Measurements from ENCODE around the gene NBAS. TPM values are rescaled to one million over a fixed set of nuclear protein-coding genes. Genes with fewer than 3 reads are reported as not detected.
A peak's percentile ranks its signal among the peaks of the same experiment; 100 is the strongest.

The NBAS gene
- total RNA-seq, result 29.7 TPM

GRCh38 chr2:15560988-15561573, at the start of gene NBAS:
TSS of gene NBAS (minus strand) at chr2:15561334. CDS start at chr2:15561304, 30 bp downstream.
- TF ChIP-seq POLR2A (IDR thresholded peaks at IDR 0.05), result no peak
- TF ChIP-seq CTCF (IDR thresholded peaks at IDR 0.05), result no peak
- TF ChIP-seq POLR2AphosphoS5 (IDR thresholded peaks at IDR 0.05; ENCODE audit: insufficient read depth in 1 of 2, low read depth in 1 of 2), result peak; percentile 67 to 82

GRCh38 chr2:15610430-15610952, 49.4 kb upstream of the NBAS start:
- DNase-seq (ENCODE audit: extremely low spot score in 2 of 2), result no peak
- intact Hi-C loops (cut with DNase I), result no loop called here
- H3K36me3 ChIP-seq, result peaks cover 0 to 57% of the 10 kb centered on the region in 2 donors

More at GRCh38 chr2:15560988-15561573, at the start of gene NBAS:
- Histone ChIP-seq H3K27me3 (no peaks in the 10 kb centered on the region), H3K36me3 (no peaks in the 10 kb centered on the region), H3K27ac (peak within 1 kb of the TSS; percentile 48), H3K4me3 (peak within 1 kb of the TSS; percentile 59 to 97), H3K9me3 (no peaks in the 10 kb centered on the region), H3K4me1 (peaks cover 28% of the 10 kb centered on the region)
- intact Hi-C loops (cut with DNase I), result no loop called here
- peak in 1 of 2 donors; percentile 91 for DNase-seq (ENCODE audit: extremely low spot score in 2 of 2)

GRCh38 chr2:15609341-15610042, 48.4 kb upstream of the NBAS start:
- no peak for TF ChIP-seq CTCF (IDR thresholded peaks at IDR 0.05)
- no peak for TF ChIP-seq POLR2A (IDR thresholded peaks at IDR 0.05)
- no peak for TF ChIP-seq POLR2AphosphoS5 (IDR thresholded peaks at IDR 0.05; ENCODE audit: insufficient read depth in 1 of 2, low read depth in 1 of 2)
- Histone ChIP-seq H3K4me3 (no peak overlapping the region), H3K27me3 (no peaks in the 10 kb centered on the region), H3K36me3 (peaks cover 0 to 61% of the 10 kb centered on the region in 2 donors), H3K4me1 (no peaks in the 10 kb centered on the region), H3K27ac (no peak overlapping the region), H3K9me3 (no peaks in the 10 kb centered on the region)
- no peak for DNase-seq (ENCODE audit: extremely low spot score in 2 of 2)
- intact Hi-C loops (cut with DNase I), result no loop called here

More at GRCh38 chr2:15610430-15610952, 49.4 kb upstream of the NBAS start:
- TF ChIP-seq POLR2A (IDR thresholded peaks at IDR 0.05) (no peak), POLR2AphosphoS5 (IDR thresholded peaks at IDR 0.05; ENCODE audit: insufficient read depth in 1 of 2, low read depth in 1 of 2) (no peak), CTCF (IDR thresholded peaks at IDR 0.05) (no peak)
- H3K4me1 ChIP-seq, result no peaks in the 10 kb centered on the region
- H3K4me3 ChIP-seq, result no peak overlapping the region
- no peaks in the 10 kb centered on the region for H3K27me3 ChIP-seq
- H3K9me3 ChIP-seq, result no peaks in the 10 kb centered on the region
- no peak overlapping the region for H3K27ac ChIP-seq

DNA sequence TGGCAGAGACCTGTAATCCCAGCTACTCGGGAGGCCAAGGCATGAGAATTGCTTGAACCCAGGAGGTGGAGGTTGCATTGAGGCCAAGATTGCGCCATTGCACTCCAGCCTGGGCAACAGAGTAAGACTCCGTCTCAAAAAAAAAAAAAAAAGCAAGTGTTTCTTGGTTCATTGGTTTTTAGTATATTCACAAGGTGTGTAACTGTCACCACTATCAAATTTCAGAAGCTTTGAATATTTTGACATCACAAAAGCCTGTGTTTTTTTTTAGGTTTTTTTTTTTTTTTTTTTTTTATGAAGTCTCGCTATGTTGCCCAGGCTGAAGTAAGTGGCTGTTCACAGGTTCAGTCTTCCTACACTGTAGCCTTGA, 47.2 kb upstream of the NBAS start:
- H3K4me3 ChIP-seq, result no peak overlapping the region
- TF ChIP-seq POLR2A (IDR thresholded peaks at IDR 0.05) (no peak), CTCF (IDR thresholded peaks at IDR 0.05) (no peak), POLR2AphosphoS5 (IDR thresholded peaks at IDR 0.05; ENCODE audit: insufficient read depth in 1 of 2, low read depth in 1 of 2) (no peak)
- H3K27me3 ChIP-seq, result no peaks in the 10 kb centered on the region
- peaks cover 0 to 70% of the 10 kb centered on the region in 2 donors for H3K36me3 ChIP-seq
- no peak overlapping the region for H3K27ac ChIP-seq
- no peaks in the 10 kb centered on the region for H3K9me3 ChIP-seq
- intact Hi-C loops (cut with DNase I), result no loop called here
- DNase-seq (ENCODE audit: extremely low spot score in 2 of 2), result no peak
- H3K4me1 ChIP-seq, result no peaks in the 10 kb centered on the region
